HepG2 (cell line): Measurements from ENCODE around the gene IQSEC1. TPM values are rescaled to one million over a fixed set of nuclear protein-coding genes. Genes with fewer than 3 reads are reported as not detected.

Experiments
- ATAC-seq: fragments of 200-7000 bp; cut with Tn5 transposase; 3 replicates; pipeline ENCODE4 v1.9.1; 2020; ENCODE audit warnings: mild to moderate bottlenecking, moderate library complexity
- Bru-seq: library from RNA; stranded (reverse); fragments of 400-500 nt; gene quantifications from one replicate; lab custom pipeline; 2021; lab: Mats Ljungman, UMichigan
- BruChase-seq, 2 experiments: library from RNA; stranded (reverse); fragments of 400-500 nt; gene quantifications; one replicate each; lab custom pipeline; 2021; lab: Mats Ljungman, UMichigan
- BruUV-seq: library from RNA; stranded (reverse); fragments of 400-500 nt; replicated peaks from 2 replicates; lab custom pipeline; 2021; lab: Mats Ljungman, UMichigan
- CTCF ChIA-PET: fragments of 300-600 bp; formaldehyde crosslinking; extraction: SDS; loops from one replicate; lab custom pipeline; 2021; ENCODE audit warnings: low total read pairs, inconsistent platforms, low intra/inter-chr PET ratio; lab: Yijun Ruan, JAX
- POLR2A ChIA-PET: fragments of 350-600 bp; sonication (Branson Sonifier 250); formaldehyde crosslinking; loops from one replicate; lab custom pipeline; 2020; ENCODE audit warnings: antibody characterized with exemption, inconsistent platforms; lab: Yijun Ruan, JAX
- DNase-seq: peaks from one replicate; pipeline ENCODE4 v3.0.0-alpha.2; 2015; ENCODE audit warnings: low spot score
- FAIRE-seq: peaks from 3 replicates; lab custom pipeline; 2011; peaks lifted over from hg19 to GRCh38; lab: Jason Lieb, UNC
- H2AFZ ChIP-seq: one replicate; pipeline ENCODE4 v1.6.1; 2011; ENCODE audit warnings: low read length, inconsistent platforms
- H3K27ac ChIP-seq: fragments of 300-600 bp; 3 replicates; pipeline ENCODE4 v1.8.0; 2011; ENCODE audit warnings: mixed run types, mild to moderate bottlenecking, mixed read lengths, low read length, inconsistent platforms; ENCODE audit not compliant: insufficient read depth; ENCODE audit errors: extremely low read length
- H3K27me3 ChIP-seq, 2 experiments: fragments of 200-600 bp in 1 of 2; 2 replicates in 1 of 2; 3 replicates in 1 of 2; pipeline versions ENCODE4 v1.6.0 to v1.8.0; 2011; ENCODE audit warnings: low read length in 2 of 2, mild to moderate bottlenecking in 2 of 2, moderate library complexity in 2 of 2, inconsistent platforms in 1 of 2; ENCODE audit not compliant: insufficient read depth in 2 of 2, control insufficient read depth in 1 of 2
- H3K36me3 ChIP-seq, 2 experiments: fragments of 200-600 bp in 1 of 2; replicated peaks in 1 of 2; 2 replicates in 1 of 2; 3 replicates in 1 of 2; pipeline versions ENCODE4 v1.5.1 to v1.8.0; 2011; ENCODE audit warnings: low read length in 2 of 2, inconsistent platforms in 1 of 2; ENCODE audit not compliant: insufficient read depth in 2 of 2, control insufficient read depth in 1 of 2
- H3K4me1 ChIP-seq: 2 replicates; pipeline ENCODE4 v1.5.1; 2012; ENCODE audit warnings: low read length, inconsistent platforms; ENCODE audit not compliant: insufficient read depth
- H3K4me2 ChIP-seq: 2 replicates; pipeline ENCODE4 v1.6.0; 2011; ENCODE audit warnings: low read depth, low read length, inconsistent platforms
- H3K4me3 ChIP-seq, 3 experiments: fragments of 200-600 bp in 1 of 3; sonication (generic), shearing (Covaris generic) in 1 of 3; replicated peaks in 1 of 3; 2 replicates each; pipeline ENCODE4 v1.5.1; 2011 to 2016; ENCODE audit warnings: low read length in 3 of 3, inconsistent platforms in 2 of 3, low read depth in 2 of 3, mild to moderate bottlenecking in 2 of 3, control low read depth in 1 of 3, mixed read lengths in 1 of 3; ENCODE audit not compliant: insufficient read depth in 1 of 3
- H3K79me2 ChIP-seq: one replicate; pipeline ENCODE4 v1.6.1; 2011; ENCODE audit warnings: low read length, inconsistent platforms; ENCODE audit not compliant: insufficient read depth
- H3K9ac ChIP-seq: 2 replicates; pipeline ENCODE4 v1.6.0; 2011; ENCODE audit warnings: mild to moderate bottlenecking, low read depth, low read length, inconsistent platforms; ENCODE audit not compliant: insufficient read depth
- H3K9me3 ChIP-seq: 2 replicates; pipeline ENCODE4 v1.5.1; 2012; ENCODE audit warnings: mild to moderate bottlenecking, low read length
- H4K20me1 ChIP-seq: 2 replicates; pipeline ENCODE4 v1.6.0; 2011; ENCODE audit warnings: inconsistent platforms, mild to moderate bottlenecking, low read length, moderate library complexity; ENCODE audit not compliant: insufficient read depth
- AGO2 ChIP-seq: fragments of 200-400 bp; formaldehyde crosslinking; optimal IDR thresholded peaks from 2 replicates; pipeline ENCODE3; 2017; ENCODE audit warnings: mild to moderate bottlenecking, low read depth, low read length, moderate library complexity
- DNMT3B ChIP-seq: conservative IDR thresholded peaks from 2 replicates; pipeline ENCODE4 v1.6.1; 2016; ENCODE audit warnings: missing biosample characterization, control low read depth
- RFX1 ChIP-seq: fragments of 450-650 bp; IDR thresholded peaks from 2 replicates; pipeline ENCODE4 v1.6.1; 2017
- ZNF773 ChIP-seq: sonication (generic); formaldehyde crosslinking; IDR thresholded peaks from 2 replicates; pipeline ENCODE4 v1.4.0; 2020; ENCODE audit warnings: missing genetic modification reagents, borderline replicate concordance
- ZNF879 ChIP-seq: sonication (generic); formaldehyde crosslinking; IDR thresholded peaks from 2 replicates; pipeline ENCODE4 v1.8.1; 2023; ENCODE audit warnings: missing genetic modification reagents
- WGBS: methylation state at CpG from one replicate; pipeline ENCODE4 v1.1.6; 2017; ENCODE audit warnings: low lambda C conversion rate; 5-methylcytosine and 5-hydroxymethylcytosine counted together
- in situ Hi-C: cut with HindIII; loops from 2 replicates; pipeline ENCODE4 v1.10.0; 2017; ENCODE audit warnings: low pct_unique_long_range_greater_than_20kb; ENCODE audit not compliant: extremely low pct_ligation_motif_present
- intact Hi-C: fragments of 100-400 bp; cut with micrococcal nuclease; formaldehyde crosslinking; loops from one replicate; pipeline ENCODE4 v1.10.0; 2022; ENCODE audit not compliant: unreplicated experiment
- long read RNA-seq, 2 experiments: library from RNA in 1 of 2; library from polyadenylated mRNA in 1 of 2; stranded (forward) in 1 of 2; unstranded in 1 of 2; transcript quantifications; one replicate each; pipeline ENCODE4 v2.0.0, GENCODE V29; 2019 to 2022
- polyA minus RNA-seq, 3 experiments: library from RNA; depleted of rRNA, polyadenylated mRNA; stranded (reverse); fragments of >200 nt; gene quantifications; 2 replicates each; pipeline ENCODE4 v1.2.3, GENCODE V29; 2011; ENCODE audit warnings: low replicate concordance in 1 of 3
- polyA plus RNA-seq, 8 experiments: library from polyadenylated mRNA; depleted of rRNA in 3 of 8; stranded (reverse) in 7 of 8; unstranded in 1 of 8; fragments of >200 nt; fragmentation: Illumina TruSeq in 4 of 8; extraction: Trizol in 4 of 8; gene quantifications; 2 replicates each; pipeline versions ENCODE4 v1.2.1 to v1.2.3, GENCODE V29; 2011 to 2016; ENCODE audit warnings: low read depth in 4 of 8, missing spikeins in 1 of 8, mixed read lengths in 1 of 8; ENCODE audit not compliant: insufficient read depth in 1 of 8
- total RNA-seq, 5 experiments: library from RNA; depleted of rRNA; stranded (reverse); fragments of >200 nt; fragmentation: Illumina TruSeq; extraction: Trizol; gene quantifications; 2 replicates each; pipeline ENCODE4 v1.2.3, GENCODE V29; 2016; ENCODE audit warnings: low read depth in 1 of 5
- TF ChIP-seq, protein P1 (sequence below): sonication (generic); formaldehyde crosslinking; IDR thresholded peaks from 2 replicates; pipeline ENCODE4 v1.4.0; 2020; ENCODE audit warnings: missing genetic modification reagents; ENCODE audit errors: not compliant biosample characterization

IQSEC1 gene
- total RNA-seq (2016; rRNA removed; fragmentation: Illumina TruSeq; extraction: Trizol) (17.4 and 24.2 TPM in 2 replicates), polyA plus RNA-seq (2011; rRNA removed) (20.2 and 24.5 TPM in 2 replicates), polyA minus RNA-seq (2011; rRNA and poly(A)+ RNA removed; ENCODE audit: low replicate concordance) (6.5 and 33.0 TPM in 2 replicates), Bru-seq, nascent RNA (percentile 71 among the genes with signal in this experiment), BruChase-seq, experiment 1, labeled RNA remaining after a 6-hour chase (percentile 72 among the genes with signal in this experiment), BruChase-seq, experiment 2, labeled RNA remaining after a 2-hour chase (percentile 79 among the genes with signal in this experiment)
- 12.3 and 12.9 TPM in 2 replicates for total RNA-seq (2016; cell fraction: cytosol; rRNA removed; fragmentation: Illumina TruSeq; extraction: Trizol; ENCODE audit: low read depth)
- 17.6 and 20.3 TPM in 2 replicates for total RNA-seq (2016; cell fraction: insoluble cytoplasmic fraction; rRNA removed; fragmentation: Illumina TruSeq; extraction: Trizol)
- 25.6 and 28.9 TPM in 2 replicates for total RNA-seq (2016; cell fraction: membrane; rRNA removed; fragmentation: Illumina TruSeq; extraction: Trizol)
- total RNA-seq (2016; cell fraction: nucleus; rRNA removed; fragmentation: Illumina TruSeq; extraction: Trizol), result 26.8 and 29.4 TPM in 2 replicates
- polyA plus RNA-seq (2011; cell fraction: cytosol; rRNA removed), result 11.4 and 12.7 TPM in 2 replicates
- polyA plus RNA-seq (2011; cell fraction: nucleus; rRNA removed), result 77.1 and 100 TPM in 2 replicates
- polyA plus RNA-seq (2012), result 40.4 and 47.7 TPM in 2 replicates
- polyA plus RNA-seq (2016; cell fraction: cytosol; fragmentation: Illumina TruSeq; extraction: Trizol; ENCODE audit: low read depth), result 3.1 and 3.4 TPM in 2 replicates
- 23.2 and 33.8 TPM in 2 replicates for polyA plus RNA-seq (2016; cell fraction: insoluble cytoplasmic fraction; fragmentation: Illumina TruSeq; extraction: Trizol; ENCODE audit: low read depth)
- polyA plus RNA-seq (2016; cell fraction: membrane; fragmentation: Illumina TruSeq; extraction: Trizol; ENCODE audit: low read depth), result 13.5 and 17.5 TPM in 2 replicates
- polyA plus RNA-seq (2016; cell fraction: nucleus; fragmentation: Illumina TruSeq; extraction: Trizol; ENCODE audit: insufficient read depth, low read depth), result 57.5 and 60.4 TPM in 2 replicates
- 25.6 and 30.7 TPM in 2 replicates for polyA minus RNA-seq (2011; cell fraction: cytosol; rRNA and poly(A)+ RNA removed)
- 49.3 and 52.3 TPM in 2 replicates for polyA minus RNA-seq (2011; cell fraction: nucleus; rRNA and poly(A)+ RNA removed)
- long read RNA-seq, experiment 1, partial matches to known transcripts, result 12 of 18 reads
- long read RNA-seq, experiment 1, other reads (novel, unspliced or antisense), result 6 of 18 reads
- long read RNA-seq, experiment 2, partial matches to known transcripts, result 14 of 155 reads
- long read RNA-seq, experiment 2, other reads (novel, unspliced or antisense), result 141 of 155 reads

DNA sequence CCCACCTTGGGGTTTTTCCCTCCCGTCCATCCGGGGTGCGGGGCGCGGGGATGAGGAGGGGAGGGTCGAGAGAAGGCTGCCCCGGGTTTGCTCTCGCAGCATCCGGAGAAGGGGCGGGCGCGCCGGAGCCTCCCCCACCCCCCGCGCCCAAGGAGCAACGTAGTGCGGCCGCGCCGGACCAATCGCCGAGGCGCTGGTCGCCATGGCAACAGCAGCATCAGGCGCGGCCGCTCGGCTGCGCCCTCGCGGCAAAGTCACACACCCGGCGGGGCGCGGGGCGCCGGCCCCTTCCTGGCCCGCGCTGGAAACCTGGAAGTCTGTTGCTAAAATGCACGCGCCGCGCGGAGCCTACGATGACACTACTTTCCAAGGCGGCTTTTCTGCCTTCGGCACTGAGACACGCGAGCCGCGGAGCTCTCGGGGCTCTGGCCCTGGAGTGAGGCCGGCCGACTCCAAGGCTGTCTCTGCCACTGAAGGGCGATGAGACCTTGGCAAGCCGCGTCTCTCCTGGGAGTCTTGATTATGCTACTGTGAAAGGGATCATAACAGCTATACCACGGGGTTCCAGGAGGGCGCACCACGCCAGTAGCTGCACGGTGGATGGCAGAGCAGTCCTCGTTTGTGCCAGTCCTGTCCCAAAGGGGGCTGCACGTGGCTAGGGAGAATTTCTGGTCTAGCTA, at the start of gene IQSEC1:
Gene IQSEC1 (minus strand): TSS at position 104 of the 680 bp plus-strand sequence. CDS start 415 bp downstream, outside the sequence.
- Histone ChIP-seq H3K27me3 (no peaks in the 10 kb centered on the region), H3K4me1 (peaks cover 8% of the 10 kb centered on the region; the same call in 1 of the 2 replicates), H3K79me2 (no peaks in the 10 kb centered on the region), H3K4me2 (no peak within 1 kb of the TSS), H4K20me1 (0 out of 2 replicates have a peak, but pooled peaks cover 5% of the 10 kb centered on the region), H3K9ac (no peak within 1 kb of the TSS), H3K4me3 (no peak within 1 kb of the TSS), H3K36me3 (peaks cover 0 to 3% of the 10 kb centered on the region in 2 experiments; a peak in 2 of 5 replicates), H3K27ac (no peak within 1 kb of the TSS), H3K9me3 (no peaks in the 10 kb centered on the region), H2AFZ (no peak within 1 kb of the TSS)
- FAIRE-seq (no peak), ATAC-seq (no peak), DNase-seq (no peak)
- WGBS, result 97% methylated on average over 55 of the region's 63 CpGs
- BruUV-seq, result no TSS peak
- intact Hi-C loops, result no loop called here
- in situ Hi-C loops, result no loop called here
- ChIA-PET POLR2A (no interaction called here), CTCF (no interaction called here)
- TF ChIP-seq RFX1 (peak; percentile 23; the same call in 1 of the 2 replicates), ZNF879 (CRISPR knock-in tag) (no peak), AGO2 (peak; percentile 35), ZNF773 (CRISPR knock-in tag) (no peak), DNMT3B (CRISPR knock-in tag) (no peak)
- TF ChIP-seq, protein P1, sequence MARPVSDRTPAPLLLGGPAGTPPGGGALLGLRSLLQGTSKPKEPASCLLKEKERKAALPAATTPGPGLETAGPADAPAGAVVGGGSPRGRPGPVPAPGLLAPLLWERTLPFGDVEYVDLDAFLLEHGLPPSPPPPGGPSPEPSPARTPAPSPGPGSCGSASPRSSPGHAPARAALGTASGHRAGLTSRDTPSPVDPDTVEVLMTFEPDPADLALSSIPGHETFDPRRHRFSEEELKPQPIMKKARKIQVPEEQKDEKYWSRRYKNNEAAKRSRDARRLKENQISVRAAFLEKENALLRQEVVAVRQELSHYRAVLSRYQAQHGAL, result no peak
